Loucy (cell line): Measurements from ENCODE around the gene WFIKKN1.

Source experiments
- H2AFZ ChIP-seq: fragments of 200-600 bp; sonication (generic); 2 replicates; pipeline ENCODE4 v1.6.0; 2016; ENCODE audit warnings: antibody characterized with exemption, mild to moderate bottlenecking, low read length, moderate library complexity
- H3F3A ChIP-seq: fragments of 200-600 bp; 2 replicates; pipeline ENCODE4 v1.6.0; 2016; ENCODE audit warnings: antibody characterized with exemption, low read depth, mild to moderate bottlenecking
- H3K27me3 ChIP-seq: fragments of 200-600 bp; sonication (generic); 2 replicates; pipeline ENCODE4 v1.6.1; 2014; ENCODE audit warnings: low read length, mild to moderate bottlenecking; ENCODE audit not compliant: insufficient read depth, poor library complexity, severe bottlenecking
- H3K36me3 ChIP-seq: fragments of 200-600 bp; sonication (generic); 2 replicates; pipeline ENCODE4 v1.6.1; 2016; ENCODE audit warnings: low read length; ENCODE audit not compliant: insufficient read depth
- H3K4me1 ChIP-seq: fragments of 200-600 bp; sonication (generic); 2 replicates; pipeline ENCODE4 v1.5.1; 2014; ENCODE audit warnings: low read length, mild to moderate bottlenecking; ENCODE audit not compliant: insufficient read depth, poor library complexity, severe bottlenecking
- H3K4me2 ChIP-seq: fragments of 200-600 bp; sonication (generic); 2 replicates; pipeline ENCODE4 v1.6.0; 2014; ENCODE audit warnings: antibody characterized with exemption, low read length, low read depth, mild to moderate bottlenecking; ENCODE audit not compliant: poor library complexity, severe bottlenecking
- H3K4me3 ChIP-seq: fragments of 200-600 bp; sonication (generic); 2 replicates; pipeline ENCODE4 v1.5.1; 2014; ENCODE audit warnings: low read length, mild to moderate bottlenecking, mixed read lengths; ENCODE audit not compliant: poor library complexity, severe bottlenecking
- H3K79me2 ChIP-seq: fragments of 200-600 bp; sonication (generic); 2 replicates; pipeline ENCODE4 v1.6.1; 2014; ENCODE audit warnings: low read length; ENCODE audit not compliant: insufficient read depth
- H3K9ac ChIP-seq: fragments of 200-600 bp; sonication (generic); 2 replicates; pipeline ENCODE4 v1.6.0; 2014; ENCODE audit warnings: mild to moderate bottlenecking, low read depth, low read length, moderate library complexity; ENCODE audit not compliant: poor library complexity, severe bottlenecking
- H3K9me2 ChIP-seq: fragments of 200-600 bp; sonication (generic); replicated peaks from 2 replicates; pipeline ENCODE4 v1.6.1; 2016; ENCODE audit warnings: low read depth, low read length, mixed read lengths
- H3K9me3 ChIP-seq: fragments of 200-600 bp; sonication (generic); 2 replicates; pipeline ENCODE4 v1.6.1; 2014; ENCODE audit warnings: mild to moderate bottlenecking, antibody characterized with exemption, low read length, low read depth; ENCODE audit not compliant: insufficient read depth
- H4K20me1 ChIP-seq: fragments of 200-600 bp; sonication (generic); 2 replicates; pipeline ENCODE4 v1.6.0; 2014; ENCODE audit warnings: antibody characterized with exemption, low read length, mild to moderate bottlenecking; ENCODE audit not compliant: insufficient read depth, poor library complexity, severe bottlenecking
- EZH2phosphoT487 ChIP-seq: fragments of 200-600 bp; IDR thresholded peaks from 2 replicates; pipeline ENCODE4 v1.6.1; 2018; ENCODE audit warnings: antibody characterized with exemption, mild to moderate bottlenecking, moderate library complexity, borderline replicate concordance
- TF ChIP-seq, protein P1 (sequence below): fragments of 200-600 bp; sonication (generic); conservative IDR thresholded peaks from 2 replicates; pipeline ENCODE4 v1.5.1; 2014; ENCODE audit warnings: mild to moderate bottlenecking, antibody characterized with exemption, low read length

The WFIKKN1 gene

DNA sequence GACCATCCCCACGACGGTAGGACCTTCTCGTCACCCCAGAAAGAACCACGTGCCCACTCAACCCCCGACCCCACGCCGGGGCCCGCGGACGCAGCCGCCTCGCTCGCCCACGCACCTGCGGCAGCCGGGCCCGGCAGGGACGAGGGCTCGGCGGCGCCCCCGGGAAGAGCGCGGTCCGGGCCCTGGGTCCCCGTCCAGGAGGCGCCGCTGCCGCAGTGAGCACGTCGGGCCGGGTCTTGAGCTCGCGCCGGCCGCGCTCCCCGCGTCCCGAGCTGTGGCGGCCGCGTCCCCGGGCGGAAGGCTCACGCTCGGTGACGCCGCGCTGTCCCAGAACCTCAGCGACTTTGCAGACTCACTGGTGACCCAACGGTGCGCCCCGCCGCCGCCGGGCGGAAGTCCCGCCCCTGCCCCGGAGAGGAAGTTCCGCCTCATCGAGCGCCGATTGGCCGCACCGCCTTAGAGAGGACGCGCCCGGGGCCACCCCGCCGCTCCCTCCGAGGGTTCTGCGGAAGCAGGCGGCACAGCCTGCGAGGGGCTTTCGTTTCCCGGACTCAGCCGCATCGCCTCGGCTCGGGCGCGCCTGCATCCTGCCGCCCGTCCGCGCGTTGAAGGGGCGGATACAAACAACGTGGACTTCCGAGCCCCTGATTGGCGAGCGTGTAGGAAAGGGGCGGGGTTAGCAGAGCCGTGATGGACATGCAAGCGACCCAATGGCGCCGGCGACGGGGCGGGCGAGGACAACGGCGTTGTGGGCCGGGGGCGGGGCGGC is 41.7 kb upstream of the WFIKKN1 start:
- Histone ChIP-seq H3K9me3 (no peaks in the 10 kb centered on the region), H2AFZ (peak overlapping the region; percentile 78)

DNA sequence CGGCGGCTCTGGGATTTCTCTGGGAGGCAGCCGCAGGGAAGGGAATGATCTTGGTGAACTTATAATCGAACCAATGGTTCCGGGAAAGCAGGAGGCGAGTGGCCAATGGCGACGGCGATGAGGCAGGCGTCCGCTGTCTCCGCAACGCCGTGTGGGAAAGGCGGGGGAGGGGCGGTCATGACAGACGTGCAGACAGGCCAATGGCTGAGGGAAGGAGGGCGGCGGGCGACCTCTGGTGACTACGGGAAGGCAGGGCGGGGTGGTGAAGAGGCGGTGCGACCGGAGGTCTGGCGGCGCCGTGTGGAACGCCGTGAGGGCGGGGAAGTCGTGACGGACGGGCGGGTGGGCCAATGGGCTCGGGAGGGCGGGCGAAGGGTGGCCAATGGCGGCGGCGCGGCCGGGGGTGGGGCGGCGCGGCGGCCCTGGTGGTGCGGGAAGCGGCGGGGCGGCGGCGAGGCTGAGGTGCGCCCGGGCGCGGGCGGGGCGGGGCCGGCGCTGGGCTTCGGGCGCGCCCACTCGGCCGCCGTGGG is 41.1 kb upstream of the WFIKKN1 start, which contains the start of gene RAB40C:
RAB40C (plus strand) TSS at position 409 of the 530 bp plus-strand sequence. CDS start 226 bp downstream, outside the sequence.
- H3K9me2 ChIP-seq = no peaks in the 10 kb centered on the region
- TF ChIP-seq EZH2phosphoT487 = no peak
- TF ChIP-seq, protein P1, sequence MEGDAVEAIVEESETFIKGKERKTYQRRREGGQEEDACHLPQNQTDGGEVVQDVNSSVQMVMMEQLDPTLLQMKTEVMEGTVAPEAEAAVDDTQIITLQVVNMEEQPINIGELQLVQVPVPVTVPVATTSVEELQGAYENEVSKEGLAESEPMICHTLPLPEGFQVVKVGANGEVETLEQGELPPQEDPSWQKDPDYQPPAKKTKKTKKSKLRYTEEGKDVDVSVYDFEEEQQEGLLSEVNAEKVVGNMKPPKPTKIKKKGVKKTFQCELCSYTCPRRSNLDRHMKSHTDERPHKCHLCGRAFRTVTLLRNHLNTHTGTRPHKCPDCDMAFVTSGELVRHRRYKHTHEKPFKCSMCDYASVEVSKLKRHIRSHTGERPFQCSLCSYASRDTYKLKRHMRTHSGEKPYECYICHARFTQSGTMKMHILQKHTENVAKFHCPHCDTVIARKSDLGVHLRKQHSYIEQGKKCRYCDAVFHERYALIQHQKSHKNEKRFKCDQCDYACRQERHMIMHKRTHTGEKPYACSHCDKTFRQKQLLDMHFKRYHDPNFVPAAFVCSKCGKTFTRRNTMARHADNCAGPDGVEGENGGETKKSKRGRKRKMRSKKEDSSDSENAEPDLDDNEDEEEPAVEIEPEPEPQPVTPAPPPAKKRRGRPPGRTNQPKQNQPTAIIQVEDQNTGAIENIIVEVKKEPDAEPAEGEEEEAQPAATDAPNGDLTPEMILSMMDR = no peak
- H4K20me1 ChIP-seq = peaks cover 6% of the 10 kb centered on the region
- H3K4me3 ChIP-seq = peak within 1 kb of the TSS; percentile 83
- H3K9me3 ChIP-seq = no peaks in the 10 kb centered on the region
- H3K4me2 ChIP-seq = peak within 1 kb of the TSS; percentile 85
- H2AFZ ChIP-seq = peak within 1 kb of the TSS; percentile 78
- H3K9ac ChIP-seq = peak within 1 kb of the TSS; percentile 85
- H3K4me1 ChIP-seq = peaks cover 25% of the 10 kb centered on the region
- peaks cover 53% of the 10 kb centered on the region; the same call in 1 of the 2 replicates for H3K79me2 ChIP-seq
- H3K27me3 ChIP-seq = no peaks in the 10 kb centered on the region
- H3F3A ChIP-seq = no peaks in the 10 kb centered on the region
- H3K36me3 ChIP-seq = no peaks in the 10 kb centered on the region

More for the DNA sequence above, 41.7 kb upstream of the WFIKKN1 start:
- Histone ChIP-seq H3K79me2 (peaks cover 46% of the 10 kb centered on the region; the same call in 1 of the 2 replicates), H3K27me3 (no peaks in the 10 kb centered on the region), H3F3A (no peaks in the 10 kb centered on the region), H3K9ac (peak overlapping the region; percentile 85), H3K9me2 (no peaks in the 10 kb centered on the region), H3K4me1 (peaks cover 25% of the 10 kb centered on the region), H4K20me1 (peaks cover 6% of the 10 kb centered on the region), H3K36me3 (no peaks in the 10 kb centered on the region), H3K4me3 (peak overlapping the region; percentile 83), H3K4me2 (peak overlapping the region; percentile 75)
- TF ChIP-seq EZH2phosphoT487 = no peak
- TF ChIP-seq, protein P1 = no peak

DNA sequence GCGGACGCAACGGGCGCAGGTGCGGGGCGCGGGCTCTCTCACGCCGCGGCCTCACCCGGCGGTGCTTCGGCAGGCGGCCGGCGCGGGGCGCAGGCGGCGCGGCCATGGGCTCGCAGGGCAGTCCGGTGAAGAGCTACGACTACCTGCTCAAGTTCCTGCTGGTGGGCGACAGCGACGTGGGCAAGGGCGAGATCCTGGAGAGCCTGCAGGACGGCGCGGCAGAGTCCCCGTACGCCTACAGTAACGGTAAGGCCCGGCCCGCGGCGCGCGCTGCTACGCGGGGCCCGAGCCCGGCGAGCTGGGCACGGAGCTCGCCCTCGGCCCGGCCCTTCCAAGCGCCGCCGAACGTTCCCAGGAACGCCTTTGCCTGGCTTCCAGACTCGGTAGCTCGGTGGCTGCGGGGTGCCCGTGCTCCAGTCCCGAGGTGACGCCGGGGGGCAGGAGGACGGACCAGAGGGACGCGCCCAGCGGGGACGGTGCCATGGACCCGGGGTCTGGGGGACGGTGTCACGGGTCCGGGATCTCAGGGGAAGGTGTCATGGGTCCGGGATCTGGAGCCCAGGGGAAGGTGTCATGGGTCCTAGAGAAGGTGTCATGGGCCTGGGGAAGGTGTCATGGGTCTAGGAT is 40.5 kb upstream of the WFIKKN1 start:
- H3F3A ChIP-seq = no peaks in the 10 kb centered on the region
- no peaks in the 10 kb centered on the region for H3K36me3 ChIP-seq
- no peaks in the 10 kb centered on the region for H3K9me2 ChIP-seq
- peak overlapping the region; percentile 78 for H3K4me3 ChIP-seq
- TF ChIP-seq EZH2phosphoT487 = no peak
- TF ChIP-seq, protein P1 = no peak
- no peak overlapping the region for H2AFZ ChIP-seq
- H3K27me3 ChIP-seq = no peaks in the 10 kb centered on the region
- H3K9me3 ChIP-seq = no peaks in the 10 kb centered on the region
- H3K4me1 ChIP-seq = peaks cover 25% of the 10 kb centered on the region
- peak overlapping the region; percentile 82 for H3K9ac ChIP-seq
- peaks cover 6% of the 10 kb centered on the region for H4K20me1 ChIP-seq
- peak overlapping the region; percentile 85 for H3K4me2 ChIP-seq
- H3K79me2 ChIP-seq = peaks cover 59% of the 10 kb centered on the region; the same call in 1 of the 2 replicates
